HG03045 (cell line): Measurements from ENCODE around the gene CPEB2.

ENCODE experiments used
- ATAC-seq: cut with Tn5 transposase; IDR thresholded peaks from one replicate; pipeline ENCODE4 v1.9.1; 2021; ENCODE audit warnings: mild to moderate bottlenecking, moderate library complexity; ENCODE audit not compliant: unreplicated experiment

The CPEB2 gene

GRCh38 chr4:15001869-15002658 is at the start of gene CPEB2:
CPEB2 (plus strand) TSS chr4:15002481; CDS start chr4:15002674, 193 bp downstream.
- ATAC-seq: peak; percentile 58

GRCh38 chr4:14958436-14958835 is 43.8 kb upstream of the CPEB2 start:
- no peak for ATAC-seq

- ATAC-seq: no peak
These were observed 41.0 kb upstream of the CPEB2 start for GRCh38 chr4:14961292-14961691.

GRCh38 chr4:14965071-14965470 is 37.2 kb upstream of the CPEB2 start:
- ATAC-seq: no peak

- ATAC-seq: no peak
These were observed 34.3 kb upstream of the CPEB2 start for GRCh38 chr4:14967982-14968381.

- ATAC-seq: no peak
These were observed 24.5 kb upstream of the CPEB2 start for GRCh38 chr4:14977830-14978229.

- no peak for ATAC-seq
These were observed 17.8 kb upstream of the CPEB2 start for GRCh38 chr4:14984448-14984847.

- no peak for ATAC-seq
These were observed 17.1 kb upstream of the CPEB2 start for GRCh38 chr4:14985161-14985560.

- no peak for ATAC-seq
These were observed 16.4 kb upstream of the CPEB2 start for GRCh38 chr4:14985843-14986242.

- ATAC-seq: no peak
These were observed 15.2 kb upstream of the CPEB2 start for GRCh38 chr4:14987054-14987453.

GRCh38 chr4:14990484-14990883 is 11.8 kb upstream of the CPEB2 start:
- ATAC-seq: no peak

GRCh38 chr4:14994242-14994641 is 8.0 kb upstream of the CPEB2 start:
- ATAC-seq: no peak

- peak; percentile 19 for ATAC-seq
These were observed 923 bp upstream of the CPEB2 start for GRCh38 chr4:15001248-15001868.

GRCh38 chr4:15002659-15003400 is 549 bp downstream of the CPEB2 start:
- ATAC-seq: peak; percentile 26

GRCh38 chr4:15003401-15003890 is 1.2 kb downstream of the CPEB2 start:
- peak; percentile 14 for ATAC-seq

- peak; percentile 1 for ATAC-seq
These were observed 1.8 kb downstream of the CPEB2 start for GRCh38 chr4:15003891-15004738.

- no peak for ATAC-seq
These were observed 2.5 kb downstream of the CPEB2 start for GRCh38 chr4:15004739-15005301.

- ATAC-seq: no peak
These were observed 3.3 kb downstream of the CPEB2 start for GRCh38 chr4:15005474-15006115.

- no peak for ATAC-seq
These were observed 4.2 kb downstream of the CPEB2 start for GRCh38 chr4:15006416-15007024.
